AG09309 (cell line): ENCODE measurements around the gene SLC23A3.

Source experiments
- DNase-seq: peaks from one replicate; pipeline ENCODE4 v3.0.0-alpha.2; 2010; ENCODE audit warnings: low read depth
- H3K4me3 ChIP-seq: 2 replicates; pipeline ENCODE4 v1.5.1; 2011; ENCODE audit warnings: mild to moderate bottlenecking, low read depth, low read length, moderate library complexity; ENCODE audit not compliant: control insufficient read depth
- CTCF ChIP-seq: IDR thresholded peaks from 2 replicates; pipeline ENCODE4 v1.5.1; 2011; ENCODE audit warnings: mild to moderate bottlenecking, low read depth, low read length, inconsistent platforms; ENCODE audit not compliant: insufficient read depth, control insufficient read depth; ENCODE audit errors: missing control alignments

Gene SLC23A3

GRCh38 chr2:219207884-219208740 is 38.3 kb upstream of the SLC23A3 start:
- DNase-seq: no peak
- no peak for TF ChIP-seq CTCF
- peak overlapping the region; percentile 82; the same call in 1 of the 2 replicates for H3K4me3 ChIP-seq

- no peak for TF ChIP-seq CTCF
- no peak for DNase-seq
- peak overlapping the region; percentile 82 for H3K4me3 ChIP-seq
These were observed 37.5 kb upstream of the SLC23A3 start for GRCh38 chr2:219207134-219207883.

GRCh38 chr2:219206328-219207133 is 36.7 kb upstream of the SLC23A3 start, which contains the start of gene ZFAND2B:
Gene ZFAND2B, plus strand, starts transcription at chr2:219206782. Its CDS starts 206 bp downstream, at chr2:219206988.
- no peak for TF ChIP-seq CTCF
- H3K4me3 ChIP-seq: peak within 1 kb of the TSS; percentile 82
- DNase-seq: no peak

GRCh38 chr2:219205981-219206327 is 36.1 kb upstream of the SLC23A3 start:
- H3K4me3 ChIP-seq: peak overlapping the region; percentile 82
- DNase-seq: no peak
- no peak for TF ChIP-seq CTCF

GRCh38 chr2:219205165-219205538 is 35.3 kb upstream of the SLC23A3 start:
- H3K4me3 ChIP-seq: no peak overlapping the region
- no peak for DNase-seq
- TF ChIP-seq CTCF: no peak
